Hematopoietic multipotent progenitor cell treated with erythropoietin and hydrocortisone succinate and interleukin-3 and kit ligand, for 15 days (in vitro differentiated cells): ENCODE data around the gene PTP4A1.

Experiments used
- DNase-seq: peaks from one replicate; pipeline ENCODE4 v3.0.0-alpha.2; 2015; ENCODE audit warnings: low spot score

The PTP4A1 gene

GRCh38 chr6:63556369-63556768 lies 15.9 kb upstream of the PTP4A1 start:
- DNase-seq = no peak

- no peak for DNase-seq
Observed at GRCh38 chr6:63558278-63558677, 14.0 kb upstream of the PTP4A1 start.

GRCh38 chr6:63560801-63561287 lies 11.4 kb upstream of the PTP4A1 start:
- no peak for DNase-seq

GRCh38 chr6:63561288-63561687 lies 11.0 kb upstream of the PTP4A1 start:
- no peak for DNase-seq

GRCh38 chr6:63563235-63563634 lies 9.0 kb upstream of the PTP4A1 start:
- no peak for DNase-seq

GRCh38 chr6:63565058-63565726 lies 7.1 kb upstream of the PTP4A1 start:
- DNase-seq = no peak

- DNase-seq = no peak
Observed at GRCh38 chr6:63565727-63566596, 6.3 kb upstream of the PTP4A1 start.

- no peak for DNase-seq
Observed at GRCh38 chr6:63567966-63568365, 4.3 kb upstream of the PTP4A1 start.

GRCh38 chr6:63571361-63572043 lies 778 bp upstream of the PTP4A1 start:
- DNase-seq = peak; percentile 44

GRCh38 chr6:63572747-63573075 lies 431 bp downstream of the PTP4A1 start:
- no peak for DNase-seq

GRCh38 chr6:63573076-63573898 lies 1.0 kb downstream of the PTP4A1 start:
- DNase-seq = peak; percentile 44

GRCh38 chr6:63573899-63574553 lies 1.7 kb downstream of the PTP4A1 start:
- peak; percentile 79 for DNase-seq

GRCh38 chr6:63574554-63574900 lies 2.2 kb downstream of the PTP4A1 start:
- DNase-seq = no peak

- DNase-seq = no peak
Observed at GRCh38 chr6:63576147-63576772, 4.0 kb downstream of the PTP4A1 start.

GRCh38 chr6:63576985-63577712 lies 4.9 kb downstream of the PTP4A1 start:
- DNase-seq = no peak

GRCh38 chr6:63578757-63579156 lies 6.5 kb downstream of the PTP4A1 start:
- DNase-seq = no peak

GRCh38 chr6:63579937-63580703 lies 7.8 kb downstream of the PTP4A1 start:
- DNase-seq = no peak

GRCh38 chr6:63580704-63580961 lies 8.4 kb downstream of the PTP4A1 start:
- DNase-seq = no peak

- DNase-seq = no peak
Observed at GRCh38 chr6:63581355-63582013, 9.2 kb downstream of the PTP4A1 start.
